CD4-positive, alpha-beta memory T cell (primary cell): ENCODE measurements around the gene DEPP1. TPM values are rescaled to one million over a fixed set of nuclear protein-coding genes. Genes with fewer than 3 reads are reported as not detected.

Experiments
- CTCF ChIA-PET: fragments of 350-600 bp; sonication (Branson Sonifier 250); formaldehyde crosslinking; loops from one replicate; lab custom pipeline; 2021; ENCODE audit warnings: inconsistent platforms; ENCODE audit not compliant: partially characterized antibody; lab: Charles Lee
- POLR2A ChIA-PET: fragments of 350-600 bp; sonication (Branson Sonifier 250); formaldehyde crosslinking; loops from one replicate; lab custom pipeline; 2021; ENCODE audit not compliant: partially characterized antibody; lab: Charles Lee
- DNase-seq, 5 donors: peaks; one replicate each; pipeline versions ENCODE4 v3.0.0 to v3.0.0-alpha.2; 2020 to 2022; ENCODE audit warnings: mixed read lengths in 1 of 5
- H3K27ac ChIP-seq: one replicate; pipeline ENCODE4 v1.7.0; 2013; ENCODE audit warnings: low read depth, low read length
- H3K27me3 ChIP-seq: 2 replicates; pipeline ENCODE4 v1.7.0; 2013; ENCODE audit warnings: mild to moderate bottlenecking, low read length, moderate library complexity; ENCODE audit not compliant: insufficient read depth
- H3K36me3 ChIP-seq: 2 replicates; pipeline ENCODE4 v1.7.0; 2013; ENCODE audit warnings: mild to moderate bottlenecking, low read length, moderate library complexity; ENCODE audit not compliant: insufficient read depth
- H3K4me1 ChIP-seq: 2 replicates; pipeline ENCODE4 v1.7.0; 2013; ENCODE audit warnings: mild to moderate bottlenecking, low read length, moderate library complexity; ENCODE audit not compliant: insufficient read depth
- H3K4me3 ChIP-seq, 2 donors: one replicate each; pipeline ENCODE4 v1.7.0; 2013; ENCODE audit warnings: low read length in 2 of 2, mild to moderate bottlenecking in 1 of 2
- H3K9me3 ChIP-seq, 2 donors: one replicate each; pipeline ENCODE4 v1.7.0; 2013; ENCODE audit warnings: low read length in 2 of 2, control low read depth in 1 of 2; ENCODE audit not compliant: control insufficient read depth in 1 of 2
- H3K27ac Mint-ChIP-seq, 7 donors: one replicate each; pipeline ENCODE4 v1.8.0; 2020 to 2021; ENCODE audit warnings: mixed read lengths in 7 of 7, mild to moderate bottlenecking in 6 of 7, inconsistent platforms in 3 of 7, moderate library complexity in 3 of 7
- H3K27me3 Mint-ChIP-seq, 2 donors: one replicate each; pipeline ENCODE4 v1.8.0; 2020 to 2021; ENCODE audit warnings: mixed read lengths in 2 of 2
- H3K36me3 Mint-ChIP-seq, 2 donors: one replicate each; pipeline ENCODE4 v1.8.0; 2020 to 2021; ENCODE audit warnings: mixed read lengths in 2 of 2, inconsistent platforms in 1 of 2, mild to moderate bottlenecking in 1 of 2
- H3K4me1 Mint-ChIP-seq, 4 donors: one replicate each; pipeline ENCODE4 v1.8.0; 2020 to 2021; ENCODE audit warnings: mixed read lengths in 4 of 4, mild to moderate bottlenecking in 1 of 4
- H3K4me3 Mint-ChIP-seq, 8 donors: one replicate each; pipeline ENCODE4 v1.8.0; 2020 to 2021; ENCODE audit warnings: mixed read lengths in 8 of 8, mild to moderate bottlenecking in 7 of 8, moderate library complexity in 6 of 8, inconsistent platforms in 3 of 8
- H3K9me3 Mint-ChIP-seq, 8 donors: one replicate each; pipeline ENCODE4 v1.8.0; 2020 to 2021; ENCODE audit warnings: mixed read lengths in 8 of 8, mild to moderate bottlenecking in 5 of 8, inconsistent platforms in 3 of 8, moderate library complexity in 1 of 8
- intact Hi-C: fragments of 100-400 bp; cut with micrococcal nuclease; formaldehyde crosslinking; loops from one replicate; pipeline ENCODE4 v1.15.1; 2023
- polyA plus RNA-seq, 2 donors: library from polyadenylated mRNA; unstranded; fragments of 300-500 nt; fragmentation: Illumina TruSeq; gene quantifications; one replicate each; pipeline ENCODE4 v1.2.3, GENCODE V29; 2021
- total RNA-seq, 2 experiments: library from RNA; stranded (reverse); gene quantifications; one replicate each; pipeline ENCODE4 v1.2.3, GENCODE V29; 2021

Gene DEPP1
- total and polyA plus RNA-seq, 4 experiments from 2014 or later = not detected

GRCh38 chr10:44934416-44935200 is 44.0 kb downstream of the DEPP1 start:
- Mint-ChIP-seq H3K4me1 (peaks cover 0 to 3% (median 1%) of the 10 kb centered on the region in 4 donors), H3K9me3 (peaks cover 0 to 5% (median 0%) of the 10 kb centered on the region in 8 donors), H3K4me3 (peak overlapping the region in 1 of 8 donors; percentile 17), H3K36me3 (no peaks in the 10 kb centered on the region), H3K27me3 (peaks cover 0 to 6% of the 10 kb centered on the region in 2 donors), H3K27ac (no peak overlapping the region)
- H3K27me3 ChIP-seq = no peaks in the 10 kb centered on the region
- ChIA-PET CTCF (interaction anchor here (1.3 to 3.7 kb wide), 4 partner anchors 9 to 44 kb away, joined by 3 to 31 read pairs (median 14); partner anchors contain the start of gene DEPP1), POLR2A (no interaction called here)
- no peak for DNase-seq
- no peaks in the 10 kb centered on the region for H3K9me3 ChIP-seq
- H3K4me1 ChIP-seq = no peaks in the 10 kb centered on the region
- no peak overlapping the region for H3K27ac ChIP-seq
- no peaks in the 10 kb centered on the region for H3K36me3 ChIP-seq
- intact Hi-C loops = no loop called here
- no peak overlapping the region for H3K4me3 ChIP-seq

- POLR2A ChIA-PET = interaction anchor here (0.5 to 1.7 kb wide), 3 partner anchors 14 to 41 kb away, joined by 3 to 6 read pairs (median 3); no protein-coding TSS in a partner anchor
- no peaks in the 10 kb centered on the region for H3K36me3 ChIP-seq
These were observed 44.9 kb downstream of the DEPP1 start for GRCh38 chr10:44933451-44934321.

DNA sequence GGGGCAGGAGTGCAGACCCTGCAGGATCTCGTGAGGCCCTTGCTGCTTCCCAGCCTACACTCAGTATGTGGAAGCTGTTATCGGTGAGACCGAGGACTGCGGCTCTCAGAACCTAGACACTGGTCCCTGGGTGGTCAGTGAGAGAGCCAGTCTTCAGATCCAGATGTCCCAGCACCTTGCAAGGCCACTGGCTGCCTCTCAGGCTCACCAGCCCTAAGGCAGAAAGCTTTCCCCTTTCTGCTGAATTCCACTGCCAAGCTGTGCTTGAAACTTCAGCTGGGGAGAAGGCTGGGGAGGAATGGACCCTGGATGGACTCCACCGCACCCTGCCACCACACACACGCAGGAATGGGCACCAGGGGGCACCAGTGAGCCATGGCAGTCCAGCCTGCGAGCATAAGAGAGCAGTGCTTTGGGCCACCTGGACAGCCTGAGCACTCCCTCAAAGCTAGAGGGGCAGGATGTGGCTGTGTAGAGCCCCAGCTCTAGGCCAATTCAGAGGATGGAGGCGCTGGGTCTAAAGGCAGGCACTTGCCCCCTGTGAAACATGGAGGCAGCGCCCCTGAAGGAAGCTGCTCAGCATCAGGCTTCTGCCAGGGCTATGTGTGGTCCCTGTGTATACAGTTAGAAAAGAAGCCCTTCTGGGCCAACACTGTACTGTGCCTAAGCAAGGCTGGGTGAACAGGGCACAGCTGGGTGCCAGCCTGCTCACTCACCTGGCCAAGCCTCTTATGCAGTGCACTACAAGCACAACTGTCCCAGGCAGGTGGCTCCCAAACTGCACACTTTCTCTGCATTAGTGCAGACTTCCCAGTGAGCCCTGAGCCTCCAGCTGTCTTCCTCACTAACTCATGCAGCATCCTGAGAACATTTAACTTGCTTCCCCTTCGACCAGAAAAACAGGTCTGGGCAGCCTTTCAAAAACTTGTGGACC is 45.8 kb downstream of the DEPP1 start:
- POLR2A ChIA-PET = interaction anchor here (0.5 to 1.7 kb wide), 3 partner anchors 15 to 42 kb away, joined by 3 to 6 read pairs (median 3); no protein-coding TSS in a partner anchor
- CTCF ChIA-PET = interaction anchor here (0.7 to 3.7 kb wide), 27 partner anchors 8 to 317 kb away, joined by 3 to 31 read pairs (median 4); partner anchors contain the start of gene DEPP1
- intact Hi-C loops = loop anchor here (1.0 kb wide), 1 partner anchor 27 kb away; the partner anchor contains the start of gene RASSF4
- Mint-ChIP-seq H3K27ac (no peak overlapping the region), H3K9me3 (no peaks in the 10 kb centered on the region), H3K4me3 (no peak overlapping the region), H3K36me3 (no peaks in the 10 kb centered on the region), H3K27me3 (peaks cover 0 to 6% of the 10 kb centered on the region in 2 donors), H3K4me1 (peaks cover 0 to 3% (median 1%) of the 10 kb centered on the region in 4 donors)
- Histone ChIP-seq H3K9me3 (no peaks in the 10 kb centered on the region), H3K27ac (no peak overlapping the region), H3K27me3 (no peaks in the 10 kb centered on the region), H3K36me3 (no peaks in the 10 kb centered on the region), H3K4me1 (no peaks in the 10 kb centered on the region), H3K4me3 (no peak overlapping the region)
- peak; percentile 64 to 70 (median 68) for DNase-seq

More at GRCh38 chr10:44933451-44934321, 44.9 kb downstream of the DEPP1 start:
- H3K27ac Mint-ChIP-seq = peak overlapping the region in 1 of 7 donors; percentile 61
- peaks cover 0 to 3% (median 1%) of the 10 kb centered on the region in 4 donors for H3K4me1 Mint-ChIP-seq
- H3K9me3 Mint-ChIP-seq = no peaks in the 10 kb centered on the region
- no peak overlapping the region for H3K4me3 Mint-ChIP-seq
- Histone ChIP-seq H3K4me1 (no peaks in the 10 kb centered on the region), H3K27ac (no peak overlapping the region), H3K27me3 (no peaks in the 10 kb centered on the region), H3K9me3 (no peaks in the 10 kb centered on the region), H3K4me3 (no peak overlapping the region)
- H3K36me3 Mint-ChIP-seq = no peaks in the 10 kb centered on the region
- H3K27me3 Mint-ChIP-seq = peaks cover 0 to 6% of the 10 kb centered on the region in 2 donors
- intact Hi-C loops = no loop called here
- CTCF ChIA-PET = interaction anchor here (0.7 to 3.7 kb wide), 28 partner anchors 8 to 316 kb away, joined by 3 to 31 read pairs (median 4); partner anchors contain the start of gene DEPP1
- no peak for DNase-seq

DNA sequence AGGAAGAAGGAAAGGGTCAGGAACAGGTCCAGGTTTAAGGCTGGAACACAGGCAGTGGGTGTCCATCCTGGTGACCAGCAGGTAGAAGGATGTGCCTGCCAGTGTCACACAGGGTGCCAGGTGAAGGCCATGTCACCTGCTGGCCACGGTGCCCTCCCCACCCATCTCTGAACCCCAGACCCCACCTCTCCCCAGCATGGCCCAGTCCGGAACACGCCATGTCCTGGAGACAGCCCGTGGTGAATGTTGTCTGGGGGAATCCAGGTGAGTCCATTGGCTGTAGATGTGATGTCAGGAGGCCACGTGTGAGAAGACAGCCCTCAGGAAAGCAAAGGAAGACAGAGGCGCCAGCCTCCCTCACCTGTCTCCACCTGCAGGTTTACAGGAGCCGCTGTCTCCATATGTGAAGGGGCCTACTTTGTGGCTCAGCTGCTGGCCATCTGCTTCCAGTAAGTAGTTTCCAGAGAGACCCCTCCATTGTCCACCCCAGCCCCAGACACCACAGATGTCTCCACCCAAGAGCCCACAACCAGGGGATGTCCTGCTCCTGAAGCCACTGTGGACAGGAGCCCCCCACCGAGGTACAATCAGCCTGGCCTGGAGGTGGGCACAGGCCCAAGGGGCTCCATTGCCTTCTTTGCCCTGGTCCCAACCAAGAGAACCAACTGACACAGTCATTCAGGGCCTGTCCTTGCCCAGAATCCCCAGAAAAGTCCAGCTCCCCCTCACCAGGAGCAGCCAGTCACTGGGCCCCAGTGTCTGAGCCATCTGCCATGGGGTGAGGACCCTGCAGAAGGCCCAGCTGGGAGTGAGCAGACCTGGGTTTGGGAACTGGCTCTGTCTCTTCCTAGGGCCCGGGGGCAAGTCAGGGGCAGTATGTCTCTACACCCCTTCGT is 46.7 kb downstream of the DEPP1 start:
- H3K36me3 ChIP-seq = no peaks in the 10 kb centered on the region
- H3K4me3 ChIP-seq = no peak overlapping the region
- POLR2A ChIA-PET = interaction anchor here (1.7 kb wide), 1 partner anchor 43 kb away, joined by 6 read pairs; no protein-coding TSS in a partner anchor
- DNase-seq = no peak
- Mint-ChIP-seq H3K27me3 (peaks cover 0 to 6% of the 10 kb centered on the region in 2 donors), H3K27ac (no peak overlapping the region), H3K9me3 (no peaks in the 10 kb centered on the region), H3K36me3 (no peaks in the 10 kb centered on the region), H3K4me1 (peaks cover 0 to 3% (median 1%) of the 10 kb centered on the region in 4 donors), H3K4me3 (no peak overlapping the region)
- no peak overlapping the region for H3K27ac ChIP-seq
- no peaks in the 10 kb centered on the region for H3K27me3 ChIP-seq
- intact Hi-C loops = loop anchor here (1.0 kb wide), 1 partner anchor 27 kb away; the partner anchor contains the start of gene RASSF4
- CTCF ChIA-PET = interaction anchor here (0.6 to 3.7 kb wide), 22 partner anchors 8 to 318 kb away, joined by 3 to 31 read pairs (median 5); partner anchors contain the start of gene DEPP1
- H3K4me1 ChIP-seq = no peaks in the 10 kb centered on the region
- H3K9me3 ChIP-seq = no peaks in the 10 kb centered on the region

DNA sequence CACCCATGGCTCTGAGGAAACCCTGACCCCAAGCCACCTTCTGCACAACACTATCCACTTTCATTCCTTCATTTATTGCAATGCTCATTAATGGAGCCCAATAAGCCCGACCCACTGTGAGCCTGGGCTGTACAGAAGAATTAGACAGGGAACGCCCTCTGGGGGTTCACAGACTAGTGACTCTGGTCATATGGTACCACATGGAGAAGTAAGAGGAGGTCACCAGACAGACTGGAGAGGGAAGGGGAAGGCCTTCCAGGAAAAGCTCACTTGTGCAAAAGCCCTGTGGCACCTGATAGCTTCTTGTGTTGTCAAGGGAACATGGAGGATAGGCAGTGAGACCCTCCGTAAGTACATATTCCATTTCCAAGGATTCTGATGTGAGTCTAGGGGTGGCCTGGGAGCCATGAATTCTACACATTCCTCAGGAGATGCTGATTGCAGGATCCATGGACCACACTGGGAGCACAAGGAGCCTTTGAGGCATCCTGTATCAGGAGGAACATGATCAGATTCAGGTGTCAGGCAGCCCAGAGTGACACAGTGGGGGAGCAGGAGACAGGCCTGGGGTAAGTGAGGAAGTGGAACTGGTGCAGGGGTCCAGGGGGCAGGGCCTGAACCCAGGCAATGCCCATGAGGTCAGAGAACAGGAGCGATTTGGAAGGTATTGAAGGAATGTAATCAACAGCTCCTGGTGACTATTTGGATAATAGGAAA is 47.5 kb downstream of the DEPP1 start:
- H3K9me3 Mint-ChIP-seq = no peaks in the 10 kb centered on the region
- H3K9me3 ChIP-seq = no peaks in the 10 kb centered on the region
- H3K4me3 ChIP-seq = no peak overlapping the region
- H3K27ac Mint-ChIP-seq = no peak overlapping the region
- no peaks in the 10 kb centered on the region for H3K4me1 ChIP-seq
- DNase-seq = no peak
- POLR2A ChIA-PET = no interaction called here
- H3K36me3 ChIP-seq = no peaks in the 10 kb centered on the region
- CTCF ChIA-PET = interaction anchor here (0.6 to 3.6 kb wide), 2 partner anchors 43 to 47 kb away, joined by 3 to 25 read pairs; partner anchors contain the start of gene DEPP1
- intact Hi-C loops = no loop called here
- no peaks in the 10 kb centered on the region for H3K36me3 Mint-ChIP-seq
- H3K4me3 Mint-ChIP-seq = no peak overlapping the region
- H3K4me1 Mint-ChIP-seq = peaks cover 0 to 2% (median 0%) of the 10 kb centered on the region in 4 donors
- H3K27me3 ChIP-seq = no peaks in the 10 kb centered on the region
- no peak overlapping the region for H3K27ac ChIP-seq
- H3K27me3 Mint-ChIP-seq = peaks cover 0 to 6% of the 10 kb centered on the region in 2 donors
